Activated naive CD4-positive, alpha-beta T cell treated with anti-CD3 and anti-CD28 coated beads, Interleukin-2, amount 10 ng/mL, durations not matched to agents 7 days and 5 days (primary cell): ENCODE data around the gene CSK.

Experiments used
- CTCF ChIA-PET: fragments of 350-600 bp; sonication (Branson Sonifier 250); formaldehyde crosslinking; loops from one replicate; lab custom pipeline; 2021; ENCODE audit warnings: antibody characterized with exemption; lab: Charles Lee
- DNase-seq: peaks from one replicate; pipeline ENCODE4 v3.0.0-alpha.2; 2020
- H3K27ac Mint-ChIP-seq: one replicate; pipeline ENCODE4 v1.8.0; 2021; ENCODE audit warnings: mild to moderate bottlenecking, moderate library complexity, mixed read lengths
- H3K27me3 Mint-ChIP-seq: one replicate; pipeline ENCODE4 v1.8.0; 2021; ENCODE audit warnings: mild to moderate bottlenecking, mixed read lengths
- H3K36me3 Mint-ChIP-seq: one replicate; pipeline ENCODE4 v1.8.0; 2021; ENCODE audit warnings: mixed read lengths
- H3K4me1 Mint-ChIP-seq: one replicate; pipeline ENCODE4 v1.8.0; 2021; ENCODE audit warnings: mixed read lengths
- H3K4me3 Mint-ChIP-seq: one replicate; pipeline ENCODE4 v1.8.0; 2021; ENCODE audit warnings: mild to moderate bottlenecking, moderate library complexity, mixed read lengths
- H3K9me3 Mint-ChIP-seq: one replicate; pipeline ENCODE4 v1.8.0; 2021; ENCODE audit warnings: mixed read lengths

The CSK gene

DNA sequence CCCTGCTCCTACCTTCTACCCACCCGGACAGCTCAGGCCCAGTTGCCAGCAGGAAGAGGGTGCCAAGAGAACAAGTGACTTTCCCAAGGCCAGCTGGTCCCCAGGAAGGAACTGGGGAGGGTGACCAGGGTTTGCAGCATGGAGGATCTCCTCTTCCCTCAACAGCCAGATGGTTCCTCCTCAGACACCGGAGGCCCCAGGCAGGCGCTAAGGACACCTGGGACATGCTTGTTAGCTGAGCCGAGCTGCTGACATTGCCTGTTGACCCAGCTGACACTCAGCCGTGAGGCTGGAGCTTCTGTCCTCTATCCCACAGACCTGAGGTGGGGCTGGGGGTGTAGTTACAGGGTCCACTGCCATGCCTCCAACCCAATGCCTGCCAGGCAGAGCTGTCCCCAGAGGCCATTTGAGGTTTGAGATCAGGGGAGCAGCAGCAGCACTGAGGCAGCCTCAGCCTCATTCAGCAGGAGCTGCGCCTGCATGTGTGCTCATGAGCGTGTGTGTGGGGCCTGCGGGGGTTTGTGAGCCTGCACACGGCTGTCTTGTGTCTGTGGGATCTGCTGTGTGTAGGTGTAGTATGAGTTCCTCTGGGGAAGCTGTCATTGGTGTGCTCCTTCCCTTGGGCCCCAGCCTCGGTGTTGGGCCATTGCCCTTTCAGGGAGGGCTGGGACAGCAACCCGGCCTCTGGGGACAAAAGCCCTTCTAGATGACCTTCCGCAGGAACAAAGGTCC is 51.7 kb downstream of the CSK start:
- peaks cover 17% of the 10 kb centered on the region for H3K27me3 Mint-ChIP-seq
- H3K36me3 Mint-ChIP-seq = peaks cover 18% of the 10 kb centered on the region
- CTCF ChIA-PET = interaction anchor here (0.7 to 1.4 kb wide), 7 partner anchors 33 to 202 kb away, joined by 3 to 4 read pairs (median 3); no protein-coding TSS in a partner anchor

DNA sequence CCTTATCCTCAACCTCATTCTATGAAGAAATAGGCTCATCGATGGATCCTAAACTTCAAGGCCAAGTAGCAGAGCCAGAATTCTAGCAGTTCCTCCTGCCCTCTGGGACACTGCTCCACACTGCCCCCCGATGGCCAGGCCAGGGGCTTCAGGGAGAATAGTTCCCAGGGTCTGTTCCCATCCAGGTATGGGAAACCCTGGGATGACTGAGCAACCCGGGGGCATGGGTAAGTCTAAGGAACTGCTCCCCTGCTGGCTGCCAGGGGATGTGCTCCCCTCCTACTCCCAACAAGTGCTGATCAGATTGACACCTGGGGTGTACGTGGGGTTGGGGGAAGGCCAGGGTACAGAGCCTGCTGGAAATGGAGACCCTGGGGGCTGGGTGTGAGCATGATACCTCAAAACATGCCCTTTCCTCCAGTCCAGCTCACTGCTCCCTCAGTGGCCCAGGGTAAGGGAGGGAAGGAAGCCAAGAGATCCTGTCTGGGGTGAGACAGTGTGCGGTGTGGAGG is 53.5 kb downstream of the CSK start:
- CTCF ChIA-PET = interaction anchor here (0.6 to 2.5 kb wide), 9 partner anchors 9 to 135 kb away, joined by 3 to 13 read pairs (median 3); no protein-coding TSS in a partner anchor
- H3K27me3 Mint-ChIP-seq = peaks cover 9% of the 10 kb centered on the region
- peak; percentile 63 for DNase-seq
- no peak overlapping the region for H3K27ac Mint-ChIP-seq
- peaks cover 22% of the 10 kb centered on the region for H3K36me3 Mint-ChIP-seq
- no peaks in the 10 kb centered on the region for H3K9me3 Mint-ChIP-seq
- H3K4me1 Mint-ChIP-seq = no peaks in the 10 kb centered on the region
- no peak overlapping the region for H3K4me3 Mint-ChIP-seq

More for the DNA sequence above, 51.7 kb downstream of the CSK start:
- Mint-ChIP-seq H3K4me3 (no peak overlapping the region), H3K27ac (no peak overlapping the region), H3K9me3 (no peaks in the 10 kb centered on the region), H3K4me1 (no peaks in the 10 kb centered on the region)
- no peak for DNase-seq

DNA sequence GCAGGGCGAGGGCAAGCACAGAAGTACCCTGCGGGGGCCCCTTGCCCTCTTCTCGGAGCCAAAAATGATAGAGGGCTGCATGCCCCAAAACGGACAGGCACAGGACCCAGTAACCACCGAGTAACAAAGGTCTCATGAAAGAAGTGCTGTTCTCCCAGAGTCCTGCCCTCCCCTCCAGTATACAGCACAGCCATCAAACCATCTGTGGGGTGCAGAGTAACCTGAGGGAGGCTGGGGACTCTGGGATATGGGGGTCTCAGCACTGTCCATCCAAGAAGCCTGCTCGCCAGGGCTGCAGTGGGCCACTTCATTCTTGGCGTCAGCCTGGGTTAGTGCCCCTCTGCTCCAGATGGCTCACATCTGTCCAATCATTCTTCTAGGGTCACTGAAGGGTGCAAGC is 55.0 kb downstream of the CSK start:
- CTCF ChIA-PET = interaction anchor here (0.6 to 2.5 kb wide), 5 partner anchors 32 to 126 kb away, joined by 3 to 13 read pairs (median 7); no protein-coding TSS in a partner anchor
- Mint-ChIP-seq H3K4me3 (no peak overlapping the region), H3K27ac (no peak overlapping the region), H3K9me3 (no peaks in the 10 kb centered on the region), H3K4me1 (peaks cover 12% of the 10 kb centered on the region), H3K27me3 (no peaks in the 10 kb centered on the region), H3K36me3 (peaks cover 35% of the 10 kb centered on the region)
- DNase-seq = no peak

DNA sequence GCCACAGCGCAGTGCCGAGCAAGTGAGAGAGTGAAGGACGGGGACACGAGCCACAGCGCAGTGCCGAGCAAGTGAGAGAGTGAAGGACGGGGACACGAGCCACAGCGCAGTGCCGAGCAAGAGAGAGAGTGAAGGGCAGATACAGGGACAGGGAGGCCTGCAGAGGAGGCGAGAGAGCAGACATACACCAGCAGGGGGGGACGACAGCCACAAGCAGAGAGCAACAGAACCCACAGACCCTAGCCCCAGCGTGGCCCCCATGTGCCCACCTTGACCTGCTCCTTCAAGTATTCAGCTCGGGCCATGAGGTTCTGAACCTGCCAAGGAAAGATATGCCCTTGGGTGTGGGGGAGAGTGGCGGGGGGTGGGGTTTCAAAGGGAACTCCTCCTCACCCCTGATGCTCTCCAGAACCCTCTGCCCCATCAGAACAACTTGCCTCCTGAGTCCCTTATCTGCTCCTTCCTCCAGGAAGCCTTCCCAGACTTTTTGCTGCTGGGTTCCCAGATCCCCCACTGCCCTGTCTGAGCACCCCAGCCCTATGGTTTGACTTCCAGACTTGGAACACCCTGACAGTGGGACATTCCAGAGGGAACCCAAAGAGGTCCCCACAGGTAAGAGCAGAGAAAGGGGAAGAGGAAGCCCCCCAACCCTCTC is 55.7 kb downstream of the CSK start:
- Mint-ChIP-seq H3K9me3 (no peaks in the 10 kb centered on the region), H3K27me3 (no peaks in the 10 kb centered on the region), H3K4me1 (peaks cover 20% of the 10 kb centered on the region), H3K27ac (no peak overlapping the region), H3K4me3 (no peak overlapping the region), H3K36me3 (peaks cover 40% of the 10 kb centered on the region)
- CTCF ChIA-PET = interaction anchor here (0.6 to 2.2 kb wide), 3 partner anchors 49 to 184 kb away, joined by 3 to 6 read pairs (median 3); no protein-coding TSS in a partner anchor
- DNase-seq = no peak

DNA sequence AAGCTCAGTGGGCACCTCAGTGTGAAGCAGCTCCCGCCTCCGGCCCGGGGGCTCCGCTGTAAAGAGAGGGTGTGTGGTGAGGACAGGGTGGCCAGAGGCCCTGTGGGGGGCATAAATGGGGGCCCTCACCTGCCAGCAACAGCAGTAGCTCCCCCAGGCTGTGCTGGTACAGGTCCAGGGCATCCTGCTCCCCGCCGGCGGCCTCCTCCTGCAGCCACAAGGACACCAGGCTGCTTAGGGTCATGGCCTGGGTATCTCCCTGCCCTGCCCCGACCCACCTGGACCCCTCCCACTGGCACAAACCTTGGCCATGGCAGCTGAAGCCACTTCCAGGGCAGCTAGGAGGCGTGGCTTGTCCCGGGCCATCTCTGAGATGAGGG is 56.2 kb downstream of the CSK start:
- Mint-ChIP-seq H3K27ac (no peak overlapping the region), H3K4me1 (peaks cover 22% of the 10 kb centered on the region), H3K27me3 (no peaks in the 10 kb centered on the region), H3K9me3 (no peaks in the 10 kb centered on the region), H3K36me3 (peaks cover 41% of the 10 kb centered on the region), H3K4me3 (no peak overlapping the region)
- no peak for DNase-seq
- CTCF ChIA-PET = interaction anchor here (0.6 to 2.2 kb wide), 4 partner anchors 50 to 184 kb away, joined by 3 to 6 read pairs (median 3); no protein-coding TSS in a partner anchor

DNA sequence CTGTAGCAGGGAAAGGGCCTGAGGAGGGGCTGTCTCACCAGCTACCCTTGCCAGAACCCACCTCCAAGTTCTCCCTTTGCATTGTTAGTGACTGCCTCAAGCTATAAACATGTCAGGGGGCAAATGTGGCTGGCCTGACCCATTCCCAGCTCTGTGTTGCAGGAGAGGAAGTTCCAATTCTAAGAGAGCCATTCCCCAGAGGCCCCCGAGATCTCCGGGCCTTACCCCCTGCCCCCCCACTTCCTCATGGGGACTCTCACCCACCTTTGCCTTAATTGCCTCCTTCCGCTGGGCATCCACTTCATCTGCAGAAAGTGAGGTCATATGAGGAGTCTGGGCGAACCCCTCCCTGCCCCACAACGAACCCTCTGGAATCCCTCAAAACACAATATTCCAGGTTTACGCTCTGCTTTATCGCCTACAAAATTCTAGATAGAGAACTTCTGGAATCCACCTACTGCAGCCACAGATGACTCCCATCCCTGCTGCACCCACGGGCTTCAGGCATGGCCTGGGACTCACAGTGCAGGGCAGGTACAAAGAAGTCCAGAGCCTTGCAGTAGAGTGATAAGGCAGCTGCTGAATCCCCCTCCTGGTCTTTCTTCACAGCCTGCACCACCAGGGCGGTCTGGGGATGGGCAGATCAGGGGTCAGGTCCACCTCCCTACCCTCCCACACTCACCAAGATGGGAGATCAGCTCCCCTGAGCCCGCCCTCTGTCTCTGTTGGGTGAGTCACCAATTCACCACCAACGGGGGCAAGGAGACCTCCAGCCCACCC is 57.1 kb downstream of the CSK start:
- H3K4me1 Mint-ChIP-seq = peaks cover 28% of the 10 kb centered on the region
- H3K27me3 Mint-ChIP-seq = no peaks in the 10 kb centered on the region
- no peak for DNase-seq
- H3K27ac Mint-ChIP-seq = no peak overlapping the region
- CTCF ChIA-PET = interaction anchor here (0.9 to 2.2 kb wide), 5 partner anchors 40 to 222 kb away, joined by 3 to 6 read pairs (median 3); no protein-coding TSS in a partner anchor
- H3K9me3 Mint-ChIP-seq = no peaks in the 10 kb centered on the region
- H3K4me3 Mint-ChIP-seq = no peak overlapping the region
- peaks cover 43% of the 10 kb centered on the region for H3K36me3 Mint-ChIP-seq

DNA sequence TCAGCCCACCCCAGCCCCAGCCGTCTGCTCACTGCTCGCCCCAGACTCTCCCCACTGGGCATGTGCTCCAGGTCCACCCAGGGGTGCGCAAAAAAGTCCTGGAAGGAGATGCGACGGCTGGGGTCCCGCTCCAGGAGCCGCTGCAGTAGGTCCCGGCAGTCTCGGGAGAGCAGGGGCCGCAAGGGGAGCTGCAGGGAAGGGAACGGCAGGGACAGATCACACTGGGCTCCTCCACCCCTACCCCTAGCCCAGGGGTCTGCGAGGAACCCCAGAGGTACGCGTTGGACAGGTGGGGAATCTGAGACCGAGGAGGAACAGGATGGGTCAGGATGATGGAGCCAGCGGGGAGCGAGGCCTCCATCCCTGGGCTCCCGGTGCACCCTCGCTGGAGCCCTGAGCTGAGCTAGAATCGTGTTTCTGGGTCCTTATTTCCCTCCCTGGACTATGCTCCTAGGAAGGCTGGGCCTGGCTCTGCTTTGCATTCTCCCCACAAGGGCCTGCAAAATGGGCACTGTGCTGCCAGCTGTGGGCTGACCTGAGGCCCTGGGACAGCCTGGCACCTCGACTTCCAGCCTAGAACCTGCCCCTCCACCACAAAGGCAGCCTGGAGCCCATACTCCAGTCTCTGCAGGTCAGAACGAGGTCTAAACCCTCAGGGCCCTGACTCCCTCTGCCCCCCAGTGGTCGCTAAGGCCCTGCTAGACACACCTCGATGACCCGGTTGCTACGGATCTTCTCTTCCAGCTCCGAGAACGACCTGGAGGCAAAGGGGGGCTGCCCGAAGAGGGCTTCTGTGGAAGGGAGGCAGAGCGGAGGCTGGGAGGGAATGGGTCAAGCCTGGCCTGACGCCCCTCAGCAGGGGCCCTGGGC is 57.9 kb downstream of the CSK start:
- H3K4me3 Mint-ChIP-seq = no peak overlapping the region
- DNase-seq = no peak
- H3K27ac Mint-ChIP-seq = no peak overlapping the region
- CTCF ChIA-PET = interaction anchor here (1.0 to 1.8 kb wide), 4 partner anchors 41 to 223 kb away, joined by 3 to 12 read pairs (median 3); no protein-coding TSS in a partner anchor
- H3K27me3 Mint-ChIP-seq = no peaks in the 10 kb centered on the region
- no peaks in the 10 kb centered on the region for H3K9me3 Mint-ChIP-seq
- H3K4me1 Mint-ChIP-seq = peaks cover 36% of the 10 kb centered on the region
- H3K36me3 Mint-ChIP-seq = peaks cover 42% of the 10 kb centered on the region

DNA sequence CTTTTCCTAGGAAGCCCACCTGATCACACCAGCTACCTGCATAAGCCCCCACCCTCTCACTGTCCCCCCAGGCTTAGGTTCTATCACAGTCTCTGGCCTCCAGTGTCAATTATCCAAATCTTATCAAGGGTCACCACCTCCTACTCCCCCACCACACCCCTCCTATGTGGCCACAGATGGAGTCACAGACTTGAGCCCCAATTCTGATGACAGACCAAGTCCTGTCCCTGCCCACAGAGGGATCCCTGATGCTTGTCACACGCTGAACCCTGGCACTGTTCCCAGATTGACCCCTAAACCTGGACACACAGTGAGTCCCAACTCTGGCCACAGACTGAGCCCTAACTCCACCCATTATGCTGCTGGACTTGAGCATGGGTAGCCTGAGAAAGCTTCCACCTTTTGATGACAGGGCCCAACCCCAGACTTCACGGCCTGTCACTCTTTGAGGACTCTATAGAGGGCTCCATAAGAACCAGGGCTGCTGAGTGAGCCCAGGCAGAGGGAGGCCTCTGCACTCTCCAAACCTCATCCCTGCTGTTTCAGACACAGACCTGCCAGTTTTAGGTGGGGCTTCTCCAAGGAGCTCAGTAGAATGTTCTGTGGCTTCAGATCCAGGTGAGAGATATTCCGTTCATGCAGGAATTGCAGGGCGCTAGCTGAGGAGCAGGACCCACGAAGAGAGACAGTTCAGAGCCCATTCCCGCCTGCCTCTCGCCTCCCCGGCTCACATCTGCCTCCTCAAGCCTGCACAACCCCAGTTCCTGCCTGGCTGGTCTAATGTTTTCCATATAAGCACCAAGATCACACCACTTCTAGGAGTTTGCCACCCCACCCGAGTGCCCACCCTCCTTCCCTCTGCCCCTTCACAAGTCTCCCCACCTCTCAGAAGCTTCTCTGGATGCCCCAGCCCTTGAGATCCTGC is 59.2 kb downstream of the CSK start:
- Mint-ChIP-seq H3K36me3 (peaks cover 40% of the 10 kb centered on the region), H3K27ac (peak overlapping the region; percentile 75), H3K4me1 (peaks cover 50% of the 10 kb centered on the region), H3K27me3 (no peaks in the 10 kb centered on the region), H3K4me3 (peak overlapping the region; percentile 95), H3K9me3 (no peaks in the 10 kb centered on the region)
- CTCF ChIA-PET = interaction anchor here (0.9 to 1.8 kb wide), 8 partner anchors 42 to 224 kb away, joined by 3 to 12 read pairs (median 3); no protein-coding TSS in a partner anchor
- DNase-seq = no peak

DNA sequence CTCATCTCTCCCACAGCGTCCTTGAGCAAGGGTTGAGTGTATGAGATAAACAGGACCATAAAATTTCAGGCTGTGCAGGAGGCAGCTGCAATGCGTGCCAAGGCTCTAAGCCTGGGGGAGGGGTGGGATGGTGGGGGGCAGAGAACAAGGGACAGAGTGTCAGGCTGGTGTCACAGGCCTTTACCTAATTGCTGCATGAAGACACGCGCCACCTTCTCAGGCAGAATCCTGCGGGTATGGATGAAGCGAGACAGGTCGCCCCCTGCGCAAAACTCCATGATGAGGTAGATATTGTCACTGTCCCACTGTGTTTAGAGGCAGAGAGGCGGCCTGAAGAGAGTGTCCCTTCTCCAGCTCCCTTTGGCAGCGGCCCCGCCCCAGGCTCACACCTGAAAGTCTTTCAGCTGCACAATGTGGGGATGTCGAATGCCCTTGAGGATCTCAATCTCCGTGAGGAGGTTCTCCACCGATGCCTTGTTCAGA is 60.1 kb downstream of the CSK start:
- peaks cover 54% of the 10 kb centered on the region for H3K4me1 Mint-ChIP-seq
- H3K27me3 Mint-ChIP-seq = no peaks in the 10 kb centered on the region
- no peak for DNase-seq
- peak overlapping the region; percentile 75 for H3K27ac Mint-ChIP-seq
- peak overlapping the region; percentile 95 for H3K4me3 Mint-ChIP-seq
- peaks cover 40% of the 10 kb centered on the region for H3K36me3 Mint-ChIP-seq
- CTCF ChIA-PET = interaction anchor here (0.6 to 3.6 kb wide), 10 partner anchors 32 to 100 kb away, joined by 3 to 27 read pairs (median 3); partner anchors contain the start of gene FAM219B
- no peaks in the 10 kb centered on the region for H3K9me3 Mint-ChIP-seq

DNA sequence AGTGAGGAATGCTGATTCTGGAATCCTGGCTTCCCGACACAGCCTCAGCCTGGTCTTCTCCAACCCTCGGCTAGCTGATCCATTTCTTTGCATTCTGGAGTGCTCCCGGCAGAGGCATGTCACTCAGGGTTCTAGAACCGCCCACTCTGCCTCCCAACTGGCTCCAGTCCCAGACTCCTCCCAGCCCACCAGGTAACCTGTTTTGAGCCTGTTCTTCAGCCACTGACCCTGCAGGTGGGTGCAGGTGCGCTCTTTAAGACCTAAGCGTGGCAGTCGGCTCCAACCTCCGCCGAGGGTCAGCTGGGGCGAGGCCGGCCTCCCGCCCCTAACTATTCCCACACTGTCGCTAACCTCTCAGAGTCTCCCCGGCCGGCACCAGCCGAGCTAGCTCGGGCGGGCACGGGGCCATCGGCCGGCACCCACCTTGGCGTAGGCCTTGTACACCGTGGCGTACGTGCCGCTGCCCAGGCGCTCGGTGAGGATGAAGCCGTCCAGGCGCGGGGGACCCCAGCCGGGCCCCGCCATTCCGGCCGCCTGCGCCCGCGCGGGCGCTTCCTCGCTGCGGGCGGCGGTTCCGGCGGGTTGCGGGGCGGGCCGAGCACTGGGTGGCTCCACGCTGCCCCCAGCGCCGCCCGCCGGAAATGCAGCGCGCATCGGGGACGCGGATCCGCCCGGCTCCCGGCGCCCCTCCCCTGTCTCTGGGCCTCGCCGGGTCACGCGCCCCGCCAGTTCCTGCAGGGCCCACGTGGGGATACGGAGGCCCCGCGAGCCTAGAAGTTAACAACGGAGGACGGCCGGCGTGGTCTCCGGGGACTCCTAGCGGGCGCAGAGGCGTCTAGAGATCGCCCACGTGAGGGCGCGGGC is 60.9 kb downstream of the CSK start, which contains the start of gene ULK3:
Gene ULK3, minus strand, starts transcription at position 576 of the 864 bp plus-strand sequence. Its CDS starts 51 bp downstream, at position 525.
- peak within 1 kb of the TSS; percentile 95 for H3K4me3 Mint-ChIP-seq
- H3K27ac Mint-ChIP-seq = peak within 1 kb of the TSS; percentile 92
- peak; percentile 95 for DNase-seq
- no peaks in the 10 kb centered on the region for H3K27me3 Mint-ChIP-seq
- H3K9me3 Mint-ChIP-seq = no peaks in the 10 kb centered on the region
- CTCF ChIA-PET = interaction anchor here (0.6 to 3.6 kb wide), 9 partner anchors 14 to 74 kb away, joined by 3 to 27 read pairs (median 3); partner anchors contain the start of gene FAM219B
- H3K36me3 Mint-ChIP-seq = peaks cover 45% of the 10 kb centered on the region
- peaks cover 61% of the 10 kb centered on the region for H3K4me1 Mint-ChIP-seq

DNA sequence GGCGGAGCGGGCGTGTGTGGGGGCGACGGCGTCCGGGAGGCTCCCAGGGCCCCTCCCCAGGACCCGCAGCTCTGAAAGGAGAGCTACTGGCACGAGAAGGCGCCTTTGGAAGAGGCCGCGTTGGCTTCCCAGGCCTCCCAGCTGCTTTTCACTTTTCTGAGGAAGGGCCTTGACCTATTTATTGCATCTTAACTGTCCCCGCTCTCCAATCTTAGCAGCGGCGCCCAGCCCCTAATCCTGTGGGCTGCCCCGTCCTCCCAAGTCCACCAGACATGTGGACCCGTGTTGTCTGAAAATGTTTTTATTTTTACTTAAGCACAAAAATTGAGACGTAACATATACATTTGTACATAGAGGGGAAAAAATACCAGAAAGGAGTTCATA is 61.6 kb downstream of the CSK start:
- H3K9me3 Mint-ChIP-seq = no peaks in the 10 kb centered on the region
- H3K27ac Mint-ChIP-seq = peak overlapping the region; percentile 92
- H3K36me3 Mint-ChIP-seq = peaks cover 49% of the 10 kb centered on the region
- peaks cover 62% of the 10 kb centered on the region for H3K4me1 Mint-ChIP-seq
- no peaks in the 10 kb centered on the region for H3K27me3 Mint-ChIP-seq
- CTCF ChIA-PET = interaction anchor here (1.0 to 3.6 kb wide), 6 partner anchors 13 to 66 kb away, joined by 3 to 27 read pairs (median 4); no protein-coding TSS in a partner anchor
- DNase-seq = no peak
- H3K4me3 Mint-ChIP-seq = peak overlapping the region; percentile 95
